GM10248 (cell line): ENCODE measurements around the gene SLX4IP.

ENCODE experiments used
- CTCF ChIA-PET: fragments of 300-600 bp; sonication (Branson Sonifier 250); formaldehyde crosslinking; extraction: SDS; loops from one replicate; lab custom pipeline; 2021; ENCODE audit warnings: antibody characterized with exemption; lab: Yijun Ruan, JAX
- POLR2A ChIA-PET: fragments of 350-650 bp; sonication (Branson Sonifier 250); formaldehyde crosslinking; extraction: SDS; loops from one replicate; lab custom pipeline; 2020; ENCODE audit warnings: antibody characterized with exemption; lab: Yijun Ruan, JAX
- DNase-seq: peaks from one replicate; pipeline ENCODE4 v3.0.0; 2012; ENCODE audit errors: extremely low spot score
- TF ChIP-seq, protein P1 (sequence below): IDR thresholded peaks from 2 replicates; pipeline ENCODE4 v1.5.1; 2012; ENCODE audit warnings: mild to moderate bottlenecking, low read depth; ENCODE audit errors: extremely low read depth, missing control alignments, control extremely low read depth

The SLX4IP gene

DNA sequence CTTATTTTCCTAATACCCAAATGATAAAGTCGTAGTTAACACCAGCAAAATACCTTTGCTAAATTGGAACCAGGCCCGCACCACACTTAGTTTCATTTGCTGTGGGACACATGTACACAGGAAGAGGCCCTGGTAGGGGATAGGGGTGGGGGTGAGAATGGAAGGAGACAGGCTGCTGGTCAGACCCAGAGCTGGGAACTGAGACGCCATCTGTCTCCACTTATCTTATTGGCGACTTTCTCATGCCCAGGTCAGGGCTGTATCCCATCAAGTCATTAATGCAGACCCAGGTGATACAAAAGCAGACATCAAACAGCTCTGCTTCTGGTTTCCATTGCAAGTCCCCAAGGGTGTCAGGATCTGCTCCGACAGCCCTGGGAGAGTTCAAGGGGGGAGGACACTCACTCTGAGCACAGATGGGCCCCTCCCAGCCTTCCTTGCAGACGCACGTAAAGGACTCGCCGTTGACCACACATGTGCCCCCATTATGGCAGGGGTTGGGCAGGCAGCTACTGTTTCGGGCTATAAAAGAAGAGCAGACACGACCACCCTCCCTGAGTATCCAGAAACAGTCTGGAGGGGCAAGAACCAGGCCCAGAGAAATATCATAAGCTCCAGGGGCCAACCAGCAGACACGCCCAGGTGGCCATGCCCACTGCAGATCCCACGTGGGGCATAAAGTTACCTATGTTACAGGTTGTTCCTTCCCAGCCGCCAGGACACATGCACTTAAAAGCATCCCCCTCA lies 209.5 kb downstream of the SLX4IP start:
- peak; percentile 37 for DNase-seq
- TF ChIP-seq, protein P1, sequence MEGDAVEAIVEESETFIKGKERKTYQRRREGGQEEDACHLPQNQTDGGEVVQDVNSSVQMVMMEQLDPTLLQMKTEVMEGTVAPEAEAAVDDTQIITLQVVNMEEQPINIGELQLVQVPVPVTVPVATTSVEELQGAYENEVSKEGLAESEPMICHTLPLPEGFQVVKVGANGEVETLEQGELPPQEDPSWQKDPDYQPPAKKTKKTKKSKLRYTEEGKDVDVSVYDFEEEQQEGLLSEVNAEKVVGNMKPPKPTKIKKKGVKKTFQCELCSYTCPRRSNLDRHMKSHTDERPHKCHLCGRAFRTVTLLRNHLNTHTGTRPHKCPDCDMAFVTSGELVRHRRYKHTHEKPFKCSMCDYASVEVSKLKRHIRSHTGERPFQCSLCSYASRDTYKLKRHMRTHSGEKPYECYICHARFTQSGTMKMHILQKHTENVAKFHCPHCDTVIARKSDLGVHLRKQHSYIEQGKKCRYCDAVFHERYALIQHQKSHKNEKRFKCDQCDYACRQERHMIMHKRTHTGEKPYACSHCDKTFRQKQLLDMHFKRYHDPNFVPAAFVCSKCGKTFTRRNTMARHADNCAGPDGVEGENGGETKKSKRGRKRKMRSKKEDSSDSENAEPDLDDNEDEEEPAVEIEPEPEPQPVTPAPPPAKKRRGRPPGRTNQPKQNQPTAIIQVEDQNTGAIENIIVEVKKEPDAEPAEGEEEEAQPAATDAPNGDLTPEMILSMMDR = no peak
- ChIA-PET POLR2A (interaction anchor here (0.6 kb wide), 1 partner anchor 92 kb away, joined by 4 read pairs; no protein-coding TSS in a partner anchor), CTCF (interaction anchor here (0.8 to 1.4 kb wide), 3 partner anchors 10 to 26 kb away, joined by 3 to 6 read pairs (median 5); no protein-coding TSS in a partner anchor)

DNA sequence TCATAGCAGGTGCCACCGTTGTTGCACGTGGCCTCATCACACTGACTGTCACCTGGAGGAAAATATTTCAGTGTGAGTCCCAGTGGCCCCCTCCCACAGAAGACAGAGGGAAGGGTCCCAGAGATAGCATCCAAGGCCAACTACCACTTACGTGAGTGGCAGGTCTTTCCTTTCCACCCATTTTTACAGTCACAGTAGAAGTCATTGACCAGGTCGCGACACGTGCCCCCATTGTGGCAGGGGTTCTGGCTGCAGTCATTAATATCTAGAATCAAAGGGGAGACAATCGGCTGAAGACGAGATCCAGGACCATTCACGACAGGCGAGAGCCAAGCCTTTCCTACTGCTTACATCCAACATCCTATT lies 210.1 kb downstream of the SLX4IP start:
- no peak for DNase-seq
- ChIA-PET CTCF (interaction anchor here (0.8 to 1.5 kb wide), 3 partner anchors 10 to 96 kb away, joined by 3 to 6 read pairs (median 5); no protein-coding TSS in a partner anchor), POLR2A (interaction anchor here (0.6 kb wide), 1 partner anchor 93 kb away, joined by 4 read pairs; no protein-coding TSS in a partner anchor)
- TF ChIP-seq, protein P1 = no peak

DNA sequence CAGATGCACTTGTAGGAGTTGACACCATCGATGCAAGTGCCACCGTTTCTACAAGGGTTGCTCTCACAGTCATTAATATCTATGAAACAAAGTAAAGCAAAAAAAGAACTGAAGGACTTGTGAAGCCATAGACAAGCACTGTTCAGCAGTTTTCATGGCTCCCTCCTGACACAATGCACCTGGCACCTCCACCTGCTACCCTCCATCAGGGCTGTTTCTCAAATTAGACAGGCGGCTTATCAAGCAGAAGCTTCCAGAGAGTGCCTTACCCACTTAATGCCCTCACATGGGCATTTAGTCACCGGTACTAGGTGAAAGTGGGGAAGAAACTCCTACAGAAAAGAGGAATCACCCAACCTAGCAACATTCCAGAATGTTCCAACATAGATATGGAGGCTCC lies 210.9 kb downstream of the SLX4IP start:
- CTCF ChIA-PET = interaction anchor here (1.4 to 2.0 kb wide), 3 partner anchors 7 to 97 kb away, joined by 3 to 6 read pairs (median 5); no protein-coding TSS in a partner anchor
- TF ChIP-seq, protein P1 = no peak
- DNase-seq = no peak
- POLR2A ChIA-PET = no interaction called here

DNA sequence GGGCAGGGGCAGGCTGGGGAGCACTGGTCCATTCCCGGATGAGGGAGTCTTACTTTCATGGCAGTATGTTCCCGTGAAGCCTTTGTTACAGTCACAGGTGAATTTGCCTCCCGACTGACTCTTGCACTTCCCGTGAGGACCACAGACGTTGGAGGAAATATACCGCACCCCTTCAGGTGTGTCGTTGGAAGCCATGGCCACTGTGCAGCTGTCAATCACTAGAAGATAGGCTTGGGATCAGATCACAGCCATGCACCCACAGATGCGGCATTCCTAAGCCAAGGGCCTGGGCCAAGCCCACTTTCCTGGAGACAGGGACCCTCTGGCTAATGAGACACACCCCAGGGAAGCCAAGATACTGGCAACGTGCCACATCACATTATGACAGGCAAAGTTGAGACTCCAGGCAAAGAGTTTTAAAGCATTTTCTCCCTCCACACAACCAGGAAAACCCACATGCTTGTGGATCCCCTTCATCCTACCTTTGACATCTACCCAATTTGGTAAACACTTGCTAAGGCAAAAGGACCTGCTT lies 211.8 kb downstream of the SLX4IP start:
- ChIA-PET CTCF (interaction anchor here (1.6 to 2.0 kb wide), 2 partner anchors 8 to 178 kb away, joined by 3 to 5 read pairs; no protein-coding TSS in a partner anchor), POLR2A (no interaction called here)
- TF ChIP-seq, protein P1 = no peak

DNA sequence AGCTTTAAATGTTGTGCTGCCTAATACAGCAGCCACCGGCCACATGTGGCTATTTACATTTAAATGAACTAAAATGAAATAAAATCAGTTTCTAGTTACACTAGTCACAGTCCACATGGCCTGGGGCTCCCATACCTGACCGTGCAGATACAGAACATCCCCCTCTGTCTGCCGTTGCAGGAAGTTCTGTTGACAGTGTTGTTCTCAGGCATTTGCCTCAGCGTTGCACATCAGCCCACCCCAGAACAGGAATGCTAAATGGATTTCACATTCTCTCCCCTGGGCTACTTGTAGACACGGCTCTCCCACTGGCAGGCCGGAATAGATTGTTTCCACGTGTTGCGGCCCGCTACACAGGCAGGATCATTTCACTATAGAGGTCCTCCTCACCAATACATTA lies 212.4 kb downstream of the SLX4IP start:
- CTCF ChIA-PET = interaction anchor here (1.6 to 2.0 kb wide), 2 partner anchors 9 to 179 kb away, joined by 3 to 5 read pairs; no protein-coding TSS in a partner anchor

More for the DNA sequence above, 211.8 kb downstream of the SLX4IP start:
- DNase-seq = no peak

DNA sequence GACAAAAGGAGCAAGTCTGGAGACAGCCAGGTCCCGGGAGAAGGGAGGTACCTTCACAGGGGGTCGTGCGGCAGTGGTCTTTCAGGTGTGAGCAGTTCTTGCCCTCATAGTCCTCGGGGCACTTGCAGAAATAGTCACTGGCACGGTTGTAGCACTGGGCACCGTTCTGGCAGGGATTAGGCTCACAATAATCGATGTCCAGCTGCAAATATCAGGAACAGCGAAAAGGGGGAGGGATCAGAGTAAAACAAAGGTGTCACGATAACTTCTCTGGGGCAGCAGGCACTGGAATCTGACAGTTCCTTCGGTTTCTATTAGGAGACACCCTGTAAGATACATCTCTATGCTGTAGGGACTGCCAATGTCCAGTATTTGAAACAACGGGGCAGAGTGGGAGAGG lies 212.8 kb downstream of the SLX4IP start:
- ChIA-PET POLR2A (no interaction called here), CTCF (interaction anchor here (0.9 to 3.9 kb wide), 5 partner anchors 8 to 179 kb away, joined by 3 to 17 read pairs (median 3); no protein-coding TSS in a partner anchor)
- TF ChIP-seq, protein P1 = no peak
- no peak for DNase-seq

More for the DNA sequence above, 212.4 kb downstream of the SLX4IP start:
- TF ChIP-seq, protein P1 = peak; percentile 53
- peak; percentile 32 for DNase-seq
- POLR2A ChIA-PET = no interaction called here
